NT2/D1 (cell line): Measurements from ENCODE around the gene INTS1.

Source experiments
- DNase-seq: peaks from one replicate; pipeline ENCODE4 v3.0.0-alpha.2; 2011; ENCODE audit warnings: low read depth, low spot score
- H3K27me3 ChIP-seq: 2 replicates; pipeline ENCODE4 v1.6.0; 2011; ENCODE audit warnings: mild to moderate bottlenecking; ENCODE audit not compliant: insufficient read length, insufficient read depth
- H3K36me3 ChIP-seq: 2 replicates; pipeline ENCODE4 v1.6.1; 2011; ENCODE audit warnings: mild to moderate bottlenecking, low read length, mixed read lengths; ENCODE audit not compliant: insufficient read depth, insufficient read length
- H3K4me1 ChIP-seq: 2 replicates; pipeline ENCODE4 v1.5.1; 2011; ENCODE audit not compliant: insufficient read depth, insufficient read length
- H3K4me3 ChIP-seq: 2 replicates; pipeline ENCODE4 v1.5.1; 2011; ENCODE audit warnings: low read depth; ENCODE audit not compliant: insufficient read length
- H3K9ac ChIP-seq: 2 replicates; pipeline ENCODE4 v1.6.0; 2011; ENCODE audit warnings: low read depth; ENCODE audit not compliant: insufficient read length
- H3K9me3 ChIP-seq: 2 replicates; pipeline ENCODE4 v1.5.1; 2011; ENCODE audit warnings: mild to moderate bottlenecking, low read length; ENCODE audit not compliant: insufficient read depth
- SUZ12 ChIP-seq: IDR thresholded peaks from 2 replicates; pipeline ENCODE4 v1.6.1; 2011; ENCODE audit not compliant: insufficient read length, insufficient read depth; ENCODE audit errors: extremely low read depth
- YY1 ChIP-seq: IDR thresholded peaks from 2 replicates; pipeline ENCODE4 v1.6.1; 2011; ENCODE audit not compliant: insufficient read length, insufficient read depth
- ZNF274 ChIP-seq: IDR thresholded peaks from 2 replicates; pipeline ENCODE4 v1.6.1; 2011; ENCODE audit warnings: mild to moderate bottlenecking, low read depth, low read length

The INTS1 gene

DNA sequence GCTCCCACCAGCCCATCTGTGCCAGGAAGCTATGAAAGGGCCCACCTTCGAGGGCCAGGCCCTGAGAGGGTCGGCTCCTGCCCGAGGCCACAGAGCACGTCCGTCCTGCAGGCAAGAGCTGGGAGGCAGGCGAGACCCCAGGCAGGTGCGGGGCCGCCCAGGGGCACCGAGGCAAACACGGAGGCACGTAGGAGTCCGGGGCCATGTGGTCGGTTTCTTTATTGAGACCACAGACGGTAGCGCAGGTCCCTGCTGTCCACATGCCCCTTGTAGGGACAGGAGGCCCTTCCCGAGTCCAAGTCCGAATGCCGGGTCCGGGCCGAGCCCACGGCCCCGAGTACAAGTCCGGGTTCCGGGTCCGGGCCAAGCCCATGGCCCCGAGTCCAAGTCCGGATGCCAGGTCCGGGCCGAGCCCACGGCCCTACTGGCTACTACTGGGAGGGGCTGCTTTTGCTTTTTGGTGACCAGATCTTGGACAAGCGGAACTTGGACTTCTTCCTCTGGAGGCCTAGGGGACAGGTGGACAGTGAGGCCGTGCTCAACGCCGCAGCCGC is 69.9 kb downstream of the INTS1 start:
- Histone ChIP-seq H3K4me3 (no peak overlapping the region), H3K36me3 (peaks cover 29% of the 10 kb centered on the region), H3K27me3 (no peaks in the 10 kb centered on the region), H3K9ac (no peak overlapping the region), H3K4me1 (peaks cover 21% of the 10 kb centered on the region), H3K9me3 (no peaks in the 10 kb centered on the region)
- TF ChIP-seq ZNF274 (no peak), SUZ12 (no peak), YY1 (no peak)
- DNase-seq: no peak

DNA sequence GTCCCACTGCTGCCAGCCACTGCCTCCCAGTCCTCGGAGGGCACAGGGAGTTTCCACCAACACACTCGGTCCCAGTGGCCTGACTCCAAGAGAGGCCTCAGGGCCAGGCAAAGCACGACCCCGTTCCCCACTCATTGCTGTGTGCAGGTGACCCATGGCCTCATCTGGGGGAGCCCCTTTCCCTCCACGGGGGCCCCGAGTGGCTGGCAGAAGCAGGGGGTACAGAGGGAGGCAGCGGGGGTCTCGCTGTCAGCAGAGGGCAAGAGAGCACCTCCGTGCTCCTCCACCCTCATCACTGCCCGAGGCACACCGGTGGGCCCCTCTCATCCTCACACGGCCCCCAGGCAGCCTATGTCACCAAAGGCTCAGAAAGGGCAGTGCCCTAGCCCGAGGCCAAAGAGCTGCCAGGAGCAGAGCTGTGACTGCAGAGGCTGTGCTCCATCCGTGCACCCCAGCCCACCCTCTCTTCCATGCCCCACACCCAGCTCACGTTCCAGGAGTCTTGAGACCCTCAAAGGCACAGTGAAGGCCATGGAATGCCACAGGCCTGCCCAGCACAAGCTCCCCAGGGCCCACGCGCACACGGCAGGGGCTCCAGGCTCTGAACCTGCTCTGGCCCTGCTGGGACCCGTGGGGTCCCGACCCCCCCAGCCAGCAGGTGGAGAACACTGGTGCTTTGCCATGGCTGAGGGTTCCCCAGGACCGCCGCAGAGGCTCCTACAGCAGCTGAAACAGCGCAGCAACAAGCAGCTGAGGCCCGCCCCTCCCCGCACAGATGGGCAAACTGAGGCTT is 70.9 kb downstream of the INTS1 start:
- Histone ChIP-seq H3K4me1 (peaks cover 27% of the 10 kb centered on the region), H3K9me3 (no peaks in the 10 kb centered on the region), H3K9ac (peak overlapping the region; percentile 38), H3K36me3 (peaks cover 23% of the 10 kb centered on the region), H3K4me3 (no peak overlapping the region), H3K27me3 (no peaks in the 10 kb centered on the region)
- TF ChIP-seq ZNF274: no peak
- TF ChIP-seq SUZ12: no peak
- TF ChIP-seq YY1: no peak
- DNase-seq: no peak

DNA sequence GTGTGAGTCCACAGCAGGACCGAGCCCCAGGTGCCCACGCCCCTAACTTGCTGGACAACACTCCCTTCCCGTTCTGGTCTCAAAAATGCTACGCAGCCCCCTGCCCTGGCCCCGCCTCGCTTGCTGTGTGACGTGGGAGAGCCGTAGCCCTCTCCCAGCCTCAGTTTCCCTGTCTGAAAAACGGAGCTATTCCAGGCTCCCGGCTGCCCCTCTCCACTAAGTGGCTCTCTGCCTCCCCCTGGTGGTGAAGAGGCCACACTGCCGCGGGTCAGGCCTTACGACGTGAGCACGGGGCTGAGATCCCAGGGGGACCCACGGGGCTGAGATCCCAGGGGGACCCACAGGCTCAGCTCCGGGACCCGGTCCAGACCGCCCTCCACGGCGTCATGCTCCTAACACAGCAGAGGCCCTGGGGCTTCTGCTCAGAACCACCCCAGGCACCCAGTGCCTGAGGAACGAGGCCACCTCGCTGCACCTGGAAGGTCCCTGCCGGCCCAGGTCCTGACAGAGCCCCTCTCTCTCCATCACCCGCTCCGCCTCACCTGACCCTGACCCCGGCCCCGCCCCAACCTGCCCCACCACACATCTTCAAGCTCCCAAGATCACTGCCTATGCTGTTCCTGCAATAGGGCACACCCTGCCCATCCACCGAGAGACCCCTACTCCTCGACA is 71.6 kb downstream of the INTS1 start:
- Histone ChIP-seq H3K4me1 (peaks cover 23% of the 10 kb centered on the region), H3K27me3 (no peaks in the 10 kb centered on the region), H3K4me3 (no peak overlapping the region), H3K9me3 (no peaks in the 10 kb centered on the region), H3K9ac (peak overlapping the region; percentile 70), H3K36me3 (peaks cover 15% of the 10 kb centered on the region)
- TF ChIP-seq ZNF274: no peak
- no peak for TF ChIP-seq YY1
- no peak for TF ChIP-seq SUZ12
- DNase-seq: peak; percentile 63

DNA sequence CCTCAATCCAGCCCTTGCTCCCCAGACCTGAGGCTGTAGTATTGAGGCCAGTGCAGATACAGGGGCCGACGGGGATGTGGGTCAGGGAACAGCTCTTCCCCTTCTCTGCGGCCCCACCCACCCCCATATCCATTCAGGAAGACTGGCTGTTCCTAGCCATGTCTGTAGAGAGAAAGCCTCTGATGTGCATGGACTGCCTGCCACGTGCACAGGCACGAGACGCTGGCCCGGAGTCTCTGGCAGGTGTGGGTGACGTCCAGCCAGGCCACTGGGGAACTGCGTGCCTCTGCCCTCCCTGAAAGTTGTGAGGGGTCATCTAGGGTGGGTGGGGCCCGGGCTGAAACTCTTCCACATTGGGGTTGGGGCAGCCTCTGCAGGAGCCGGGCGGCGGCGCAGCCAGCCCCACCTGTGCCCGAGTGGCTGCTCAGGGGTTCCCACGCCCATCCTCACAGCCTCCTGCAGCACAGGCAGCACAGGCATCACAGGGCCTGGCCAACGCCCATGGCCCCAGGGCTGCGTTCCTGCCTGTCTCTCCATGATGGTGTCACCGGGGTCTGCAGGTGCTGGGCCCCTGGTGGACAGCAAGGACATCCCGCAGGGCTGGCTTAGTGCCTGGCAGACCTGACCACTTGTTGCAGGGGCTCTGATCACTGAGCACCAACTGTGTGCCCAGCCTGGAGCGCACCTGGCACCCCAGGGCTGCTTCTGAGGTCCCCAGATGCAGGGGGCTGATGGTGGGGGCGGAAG is 72.4 kb downstream of the INTS1 start:
- no peak for DNase-seq
- TF ChIP-seq YY1 (no peak), ZNF274 (no peak), SUZ12 (no peak)
- no peak overlapping the region for H3K9ac ChIP-seq
- no peak overlapping the region for H3K4me3 ChIP-seq
- H3K27me3 ChIP-seq: no peaks in the 10 kb centered on the region
- H3K9me3 ChIP-seq: no peaks in the 10 kb centered on the region
- H3K4me1 ChIP-seq: peaks cover 23% of the 10 kb centered on the region
- peaks cover 8% of the 10 kb centered on the region for H3K36me3 ChIP-seq

DNA sequence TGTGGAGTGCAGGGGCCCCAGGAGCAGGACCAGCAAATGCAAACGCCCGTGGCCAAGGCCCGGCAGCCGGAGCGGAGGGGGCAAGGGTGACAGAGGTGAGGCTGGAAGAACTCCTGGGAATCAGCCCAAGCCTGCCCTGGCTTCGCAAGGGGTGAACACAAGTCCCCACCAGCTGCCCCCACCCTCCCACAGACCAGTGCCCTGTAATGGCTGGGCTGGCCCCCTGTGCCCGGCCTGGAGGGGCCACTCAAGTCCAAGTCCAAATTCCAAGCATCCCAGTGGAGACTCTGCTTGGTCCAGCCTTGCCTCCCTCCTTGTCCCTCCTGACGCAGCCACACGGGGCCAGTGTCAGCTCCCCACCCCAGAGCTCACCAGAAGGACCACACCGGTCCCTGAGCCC is 73.0 kb downstream of the INTS1 start:
- Histone ChIP-seq H3K27me3 (no peaks in the 10 kb centered on the region), H3K9me3 (no peaks in the 10 kb centered on the region), H3K36me3 (peaks cover 4% of the 10 kb centered on the region), H3K9ac (peak overlapping the region; percentile 32), H3K4me1 (peaks cover 23% of the 10 kb centered on the region), H3K4me3 (no peak overlapping the region)
- TF ChIP-seq YY1: no peak
- TF ChIP-seq SUZ12: no peak
- TF ChIP-seq ZNF274: no peak
- no peak for DNase-seq

DNA sequence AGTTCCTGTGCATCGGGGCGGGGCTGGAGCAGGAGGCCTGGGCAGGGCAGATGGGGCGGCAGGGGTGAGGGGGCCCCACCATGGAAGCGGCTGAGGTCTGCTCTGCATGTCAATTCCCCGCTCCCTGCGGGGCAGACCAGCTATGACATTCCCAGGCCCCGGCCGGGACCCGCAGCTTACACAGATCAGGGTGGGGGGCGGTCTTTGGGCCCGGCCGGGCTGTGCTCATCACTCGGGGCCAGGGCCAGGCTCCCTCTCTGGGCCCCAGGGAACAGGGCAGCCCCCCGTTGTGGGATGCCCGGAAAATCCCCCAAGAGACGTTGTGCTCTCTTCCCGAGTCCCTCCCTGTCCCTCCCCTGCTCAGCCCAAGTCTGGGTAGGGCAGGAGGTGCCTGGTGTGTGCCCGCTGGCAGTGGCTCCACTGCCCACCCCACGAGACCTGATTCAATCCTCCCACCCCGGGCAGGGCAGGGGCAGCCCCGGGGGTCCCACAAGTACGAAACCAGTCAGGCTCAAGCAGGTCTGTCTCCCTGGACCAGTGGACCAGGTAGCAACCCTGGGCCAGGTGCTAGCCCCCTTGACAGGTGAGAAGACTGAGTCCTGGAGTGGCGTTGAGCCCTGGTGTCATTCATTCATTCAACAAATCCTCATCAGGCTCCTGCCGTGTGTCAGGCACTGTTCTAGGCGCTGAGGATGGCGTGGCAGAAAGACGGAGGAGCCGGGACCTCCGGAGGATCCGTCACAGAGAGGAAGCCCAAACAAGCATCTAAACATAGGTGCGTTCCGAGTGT is 73.9 kb downstream of the INTS1 start:
- no peak overlapping the region for H3K4me3 ChIP-seq
- peaks cover 23% of the 10 kb centered on the region for H3K4me1 ChIP-seq
- H3K36me3 ChIP-seq: peaks cover 2% of the 10 kb centered on the region
- no peaks in the 10 kb centered on the region for H3K9me3 ChIP-seq
- no peak for TF ChIP-seq YY1
- TF ChIP-seq SUZ12: no peak
- TF ChIP-seq ZNF274: no peak
- no peak for DNase-seq
- no peaks in the 10 kb centered on the region for H3K27me3 ChIP-seq
- no peak overlapping the region for H3K9ac ChIP-seq
